Cardiac fibroblast (primary cell): Measurements from ENCODE around the gene ZNF837.

Experiments
- DNase-seq, 2 donors: peaks; one replicate each; pipeline versions ENCODE4 v3.0.0 to v3.0.0-alpha.2; 2010; ENCODE audit warnings: low read depth in 2 of 2
- H3K4me3 ChIP-seq, 2 donors: replicated peaks in 1 of 2; 1 replicate in 1 of 2; 2 replicates in 1 of 2; pipeline ENCODE4 v1.5.1; 2011; ENCODE audit warnings: low read depth in 2 of 2, low read length in 2 of 2, mild to moderate bottlenecking in 2 of 2, moderate library complexity in 1 of 2
- TF ChIP-seq, protein P1 (sequence below): IDR thresholded peaks from one replicate; pipeline ENCODE4 v1.5.1; 2011; ENCODE audit warnings: low read depth, mild to moderate bottlenecking, low read length, inconsistent platforms

Gene ZNF837

DNA sequence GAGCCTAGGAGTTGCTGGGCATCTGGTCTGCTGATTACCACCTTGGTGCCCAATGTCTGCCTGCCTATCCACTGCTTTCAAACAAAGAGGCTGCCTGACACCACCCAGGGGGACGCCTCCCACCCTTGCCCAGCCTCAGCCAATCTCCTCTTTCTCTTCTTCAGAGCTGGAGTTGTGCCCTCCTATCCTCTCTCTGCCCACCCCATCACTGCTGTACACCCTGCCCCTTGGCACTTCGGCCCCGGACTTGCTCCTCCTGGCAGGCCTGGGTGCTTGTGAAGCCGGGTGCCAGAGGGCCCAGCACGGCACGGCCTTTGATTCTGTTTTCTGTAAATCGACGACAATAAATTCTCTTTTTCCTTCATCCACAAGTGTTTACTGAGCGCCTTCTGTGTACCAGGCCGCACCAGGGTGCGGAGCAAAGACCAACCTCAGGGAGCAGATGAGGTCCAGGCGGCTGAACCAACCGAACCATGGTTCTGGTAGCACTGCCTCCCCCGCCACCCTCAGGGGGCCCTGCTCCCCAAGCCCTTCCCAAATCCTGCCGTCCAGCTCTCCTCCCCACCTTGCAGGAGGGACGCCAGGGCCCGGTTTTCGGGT lies 19.6 kb upstream of the ZNF837 start:
- peak overlapping the region; percentile 64 to 69 for H3K4me3 ChIP-seq
- TF ChIP-seq, protein P1, sequence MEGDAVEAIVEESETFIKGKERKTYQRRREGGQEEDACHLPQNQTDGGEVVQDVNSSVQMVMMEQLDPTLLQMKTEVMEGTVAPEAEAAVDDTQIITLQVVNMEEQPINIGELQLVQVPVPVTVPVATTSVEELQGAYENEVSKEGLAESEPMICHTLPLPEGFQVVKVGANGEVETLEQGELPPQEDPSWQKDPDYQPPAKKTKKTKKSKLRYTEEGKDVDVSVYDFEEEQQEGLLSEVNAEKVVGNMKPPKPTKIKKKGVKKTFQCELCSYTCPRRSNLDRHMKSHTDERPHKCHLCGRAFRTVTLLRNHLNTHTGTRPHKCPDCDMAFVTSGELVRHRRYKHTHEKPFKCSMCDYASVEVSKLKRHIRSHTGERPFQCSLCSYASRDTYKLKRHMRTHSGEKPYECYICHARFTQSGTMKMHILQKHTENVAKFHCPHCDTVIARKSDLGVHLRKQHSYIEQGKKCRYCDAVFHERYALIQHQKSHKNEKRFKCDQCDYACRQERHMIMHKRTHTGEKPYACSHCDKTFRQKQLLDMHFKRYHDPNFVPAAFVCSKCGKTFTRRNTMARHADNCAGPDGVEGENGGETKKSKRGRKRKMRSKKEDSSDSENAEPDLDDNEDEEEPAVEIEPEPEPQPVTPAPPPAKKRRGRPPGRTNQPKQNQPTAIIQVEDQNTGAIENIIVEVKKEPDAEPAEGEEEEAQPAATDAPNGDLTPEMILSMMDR, result no peak
- no peak for DNase-seq

DNA sequence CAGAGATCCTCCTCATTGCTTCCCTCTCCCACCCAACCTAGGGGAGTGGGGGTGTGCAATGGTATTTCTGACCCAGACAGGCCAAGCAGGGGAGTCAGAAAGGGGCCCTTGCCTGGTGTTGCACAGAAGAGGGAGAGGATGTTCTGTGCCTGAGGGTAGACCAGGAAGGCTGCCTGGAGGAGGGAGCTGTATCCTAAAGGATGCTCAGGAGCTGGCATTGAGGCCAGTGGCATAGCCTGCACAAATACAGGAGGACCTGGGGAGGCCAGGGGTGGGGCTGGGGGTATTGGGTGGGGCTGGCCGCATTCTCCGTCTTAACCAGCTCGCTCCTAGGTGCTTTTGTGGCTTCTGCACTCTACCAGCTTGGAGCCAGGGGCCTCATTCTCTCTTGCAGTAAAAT lies 19.1 kb upstream of the ZNF837 start:
- DNase-seq, result no peak
- H3K4me3 ChIP-seq, result no peak overlapping the region

DNA sequence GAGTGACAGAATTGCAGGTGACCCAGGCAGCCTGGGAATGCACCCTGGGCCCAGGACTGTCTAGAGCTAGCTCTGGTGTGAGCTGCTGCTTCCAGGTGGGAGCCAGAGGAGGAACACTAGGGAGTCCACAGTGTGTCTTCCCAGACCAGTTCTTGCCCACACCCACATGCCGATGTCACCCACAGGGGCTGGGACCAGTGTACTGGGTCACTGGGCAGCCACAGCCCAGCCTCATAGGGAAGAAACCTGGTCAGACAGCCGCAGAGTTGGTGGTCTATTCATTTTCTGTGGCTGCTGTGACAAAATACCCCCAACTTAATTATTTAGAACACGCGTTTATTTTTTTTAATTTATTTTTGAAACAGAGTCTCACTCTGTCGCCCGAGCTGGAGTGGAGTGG lies 17.7 kb upstream of the ZNF837 start:
- no peak overlapping the region for H3K4me3 ChIP-seq
- TF ChIP-seq, protein P1, result no peak

More for the DNA sequence above, 19.1 kb upstream of the ZNF837 start:
- TF ChIP-seq, protein P1, result no peak

DNA sequence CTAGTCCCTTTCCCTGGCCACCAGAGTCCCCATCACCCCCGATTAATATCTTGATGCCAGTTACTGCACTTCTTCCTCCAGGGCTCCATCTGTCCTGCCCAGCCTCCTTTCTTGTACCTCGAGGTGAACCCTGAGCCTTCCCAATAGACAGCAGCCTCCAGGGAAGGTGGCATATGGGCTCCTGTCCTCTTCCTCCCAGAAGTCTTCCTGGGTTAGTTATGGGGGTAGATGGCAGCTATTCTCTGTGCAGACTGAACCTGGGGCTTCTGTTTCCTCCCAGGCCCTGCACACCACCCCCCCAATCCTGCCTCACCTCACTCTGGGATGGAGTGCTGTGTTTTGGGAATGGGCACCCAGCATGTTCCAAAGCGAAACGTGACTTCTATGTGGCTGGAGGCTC lies 17.3 kb upstream of the ZNF837 start:
- no peak for DNase-seq
- TF ChIP-seq, protein P1, result no peak
- H3K4me3 ChIP-seq, result no peak overlapping the region

More for the DNA sequence above, 17.7 kb upstream of the ZNF837 start:
- DNase-seq, result no peak

DNA sequence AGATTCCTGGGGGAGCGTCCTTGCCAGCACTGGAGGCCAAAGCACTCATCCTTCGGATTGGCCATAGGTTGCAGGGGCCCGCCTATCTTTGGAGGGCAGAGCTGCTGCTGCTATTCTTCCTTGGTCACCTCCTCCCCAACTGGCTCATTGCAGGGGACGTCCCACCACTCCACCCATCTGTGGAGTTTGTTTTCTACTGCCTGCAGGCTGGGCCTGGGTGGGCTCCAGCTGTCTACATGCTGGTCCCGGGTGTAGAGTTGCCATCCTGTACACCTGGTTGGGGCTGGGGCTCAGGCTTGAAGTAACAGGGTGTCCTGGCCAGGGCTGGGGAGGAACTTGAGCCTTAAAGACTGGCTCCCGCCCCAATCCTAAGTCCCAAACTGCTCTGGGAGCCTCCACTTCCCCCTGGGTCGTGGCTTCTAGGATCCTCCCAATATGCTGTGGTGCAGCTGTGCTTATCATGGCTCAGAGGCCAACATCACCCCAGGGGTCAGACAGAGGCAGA lies 16.8 kb upstream of the ZNF837 start:
- H3K4me3 ChIP-seq, result no peak overlapping the region
- no peak for DNase-seq
- TF ChIP-seq, protein P1, result no peak

DNA sequence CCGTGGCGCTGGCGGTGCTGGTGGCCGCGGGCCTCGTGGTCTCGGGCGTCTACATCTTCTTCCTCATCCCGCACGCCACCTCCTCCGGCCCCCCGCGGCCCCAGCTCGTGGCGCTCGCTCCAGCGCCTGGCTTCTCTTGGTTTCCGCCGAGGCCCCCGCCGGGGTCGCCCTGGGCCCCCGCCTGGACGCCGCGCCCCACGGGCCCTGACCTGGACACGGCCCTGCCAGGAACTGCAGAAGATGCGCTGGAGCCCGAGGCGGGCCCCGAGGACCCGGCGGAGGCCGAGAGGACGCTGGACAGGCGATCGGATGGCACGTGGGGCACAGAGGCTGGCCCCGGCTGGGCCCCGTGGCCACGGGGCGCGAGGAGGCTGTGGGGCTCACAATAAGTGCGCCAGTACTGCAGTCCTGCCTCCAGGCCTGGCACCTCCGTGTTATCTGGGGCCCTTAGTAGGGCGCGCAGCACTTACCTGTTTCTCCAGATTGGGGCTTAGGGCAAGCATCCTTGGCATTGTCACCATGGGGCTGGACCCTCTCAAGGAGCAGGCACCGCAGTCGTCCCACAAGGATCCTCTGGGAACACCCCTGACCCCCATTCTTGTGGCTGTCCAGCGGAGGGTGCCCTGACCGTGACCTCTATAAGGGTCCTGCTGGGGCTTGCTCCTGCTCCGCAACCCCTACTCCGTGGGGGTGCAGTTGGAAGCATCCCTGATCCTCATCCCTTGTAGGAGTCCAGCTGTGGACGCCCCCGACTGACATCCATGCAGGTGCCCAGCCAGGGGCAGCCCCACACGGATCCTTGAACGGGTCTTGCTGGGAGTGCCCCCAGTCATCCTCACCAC lies 16.1 kb upstream of the ZNF837 start:
- TF ChIP-seq, protein P1, result no peak
- no peak overlapping the region for H3K4me3 ChIP-seq
- no peak for DNase-seq
